GM12873 (cell line): ENCODE measurements around the gene ESR2.

Source experiments
- CTCF ChIP-seq: IDR thresholded peaks from 2 replicates; pipeline ENCODE4 v1.5.1; 2012; ENCODE audit warnings: low read depth, mild to moderate bottlenecking, moderate library complexity, low read length, control low read depth; ENCODE audit not compliant: insufficient read depth; ENCODE audit errors: missing control alignments

The ESR2 gene

GRCh38 chr14:64159588-64159987, 134.6 kb downstream of the ESR2 start:
- no peak for TF ChIP-seq CTCF

- TF ChIP-seq CTCF = no peak
Measured at GRCh38 chr14:64158608-64159007, 135.6 kb downstream of the ESR2 start.

GRCh38 chr14:64149921-64150320, 144.2 kb downstream of the ESR2 start:
- no peak for TF ChIP-seq CTCF

GRCh38 chr14:64147126-64147790, 146.9 kb downstream of the ESR2 start:
- no peak for TF ChIP-seq CTCF

- TF ChIP-seq CTCF = peak; percentile 31
Measured at GRCh38 chr14:64137657-64138290, 156.4 kb downstream of the ESR2 start.

GRCh38 chr14:64126548-64126947, 167.6 kb downstream of the ESR2 start:
- TF ChIP-seq CTCF = no peak

GRCh38 chr14:64125270-64125669, 168.9 kb downstream of the ESR2 start:
- TF ChIP-seq CTCF = no peak
